GM21723 (cell line): Measurements from ENCODE around the gene CHN1.

Source experiments
- ATAC-seq: cut with Tn5 transposase; IDR thresholded peaks from one replicate; pipeline ENCODE4 v1.9.1; 2021; ENCODE audit warnings: mild to moderate bottlenecking, moderate library complexity; ENCODE audit not compliant: unreplicated experiment

The CHN1 gene

GRCh38 chr2:174974131-174974530 lies 31.1 kb downstream of the CHN1 start:
- no peak for ATAC-seq

GRCh38 chr2:174972924-174973323 lies 32.3 kb downstream of the CHN1 start:
- ATAC-seq = no peak

- no peak for ATAC-seq
These were observed 33.1 kb downstream of the CHN1 start for GRCh38 chr2:174971868-174972781.

GRCh38 chr2:174970092-174970491 lies 35.1 kb downstream of the CHN1 start:
- no peak for ATAC-seq

- no peak for ATAC-seq
These were observed 36.0 kb downstream of the CHN1 start for GRCh38 chr2:174969091-174969734.

GRCh38 chr2:174967691-174968260 lies 37.4 kb downstream of the CHN1 start:
- ATAC-seq = no peak

GRCh38 chr2:174967086-174967485 lies 38.1 kb downstream of the CHN1 start:
- no peak for ATAC-seq

GRCh38 chr2:174965992-174966744 lies 39.0 kb downstream of the CHN1 start:
- no peak for ATAC-seq

GRCh38 chr2:174965551-174965950 lies 39.6 kb downstream of the CHN1 start:
- ATAC-seq = no peak

GRCh38 chr2:174964404-174964803 lies 40.8 kb downstream of the CHN1 start:
- ATAC-seq = no peak

- no peak for ATAC-seq
These were observed 41.5 kb downstream of the CHN1 start for GRCh38 chr2:174963437-174964400.

GRCh38 chr2:174959787-174960186 lies 45.4 kb downstream of the CHN1 start:
- no peak for ATAC-seq

- no peak for ATAC-seq
These were observed 48.1 kb downstream of the CHN1 start for GRCh38 chr2:174957050-174957449.

- ATAC-seq = no peak
These were observed 52.6 kb downstream of the CHN1 start for GRCh38 chr2:174952607-174953006.

- no peak for ATAC-seq
These were observed 53.4 kb downstream of the CHN1 start for GRCh38 chr2:174951745-174952144.

GRCh38 chr2:174949988-174950687 lies 55.0 kb downstream of the CHN1 start:
- no peak for ATAC-seq

- ATAC-seq = no peak
These were observed 59.5 kb downstream of the CHN1 start for GRCh38 chr2:174945601-174946260.

- no peak for ATAC-seq
These were observed 66.1 kb downstream of the CHN1 start for GRCh38 chr2:174939046-174939445.

GRCh38 chr2:174931724-174932123 lies 73.5 kb downstream of the CHN1 start:
- ATAC-seq = no peak
